Stomach (tissue), 9 donors: ENCODE measurements around the gene SOCS1. TPM values are rescaled to one million over a fixed set of nuclear protein-coding genes. Genes with fewer than 3 reads are reported as not detected.

Experiments
- DNase-seq, 2 donors: peaks; one replicate each; pipeline versions ENCODE4 v3.0.0 to v3.0.0-alpha.2; 2013 to 2019
- H3K27ac ChIP-seq, 5 donors: fragments of 200-600 bp in 4 of 5; sonication (generic) in 4 of 5; one replicate each; pipeline ENCODE4 v1.5.1; 2013 to 2019; ENCODE audit warnings: mild to moderate bottlenecking in 1 of 5, moderate library complexity in 1 of 5
- H3K27me3 ChIP-seq, 3 donors: fragments of 200-600 bp; sonication (generic); one replicate each; pipeline ENCODE4 v1.5.1; 2017 to 2019; ENCODE audit warnings: mixed run types in 1 of 3
- H3K36me3 ChIP-seq, 4 donors: fragments of 200-600 bp; sonication (generic); 1 replicate in 3 of 4; 2 replicates in 1 of 4; pipeline ENCODE4 v1.5.1; 2016 to 2019
- H3K4me1 ChIP-seq, 4 donors: fragments of 200-600 bp; sonication (generic); one replicate each; pipeline ENCODE4 v1.5.1; 2016 to 2019
- H3K4me3 ChIP-seq, 4 donors: fragments of 200-600 bp; sonication (generic) in 3 of 4; one replicate each; pipeline ENCODE4 v1.5.1; 2016 to 2019; ENCODE audit warnings: mild to moderate bottlenecking in 1 of 4
- H3K9me3 ChIP-seq, 4 donors: fragments of 200-600 bp; sonication (generic); one replicate each; pipeline ENCODE4 v1.5.1; 2016 to 2019
- EP300 ChIP-seq: sonication (generic); formaldehyde crosslinking; IDR thresholded peaks from one replicate; pipeline ENCODE4 v1.6.1; 2017; ENCODE audit warnings: antibody characterized with exemption
- POLR2A ChIP-seq, 4 donors: fragments of 450-650 bp; IDR thresholded peaks; one replicate each; pipeline ENCODE4 v1.6.1; 2016; ENCODE audit warnings: antibody characterized with exemption in 4 of 4, control low read depth in 2 of 4, mild to moderate bottlenecking in 1 of 4, moderate library complexity in 1 of 4
- POLR2AphosphoS5 ChIP-seq, 3 donors: sonication (generic); formaldehyde crosslinking; IDR thresholded peaks; one replicate each; pipeline ENCODE4 v1.6.1; 2016; ENCODE audit warnings: antibody characterized with exemption in 3 of 3
- WGBS, 5 donors: extraction: QIAGEN DNeasy Blood & Tissue Kit in 3 of 5; methylation state at CpG; one replicate each; pipeline versions ENCODE4 v1.1.5 to v1.1.7; 2013 to 2018; 5-methylcytosine and 5-hydroxymethylcytosine counted together
- intact Hi-C: fragments of 100-400 bp; cut with DNase I; formaldehyde crosslinking; loops from one replicate; pipeline ENCODE4 v1.15.1; 2023; ENCODE audit warnings: low total_unique reads
- polyA plus RNA-seq, 3 donors: library from polyadenylated mRNA; stranded (reverse); fragments of 200-250 nt; gene quantifications; one replicate each; pipeline ENCODE4 v1.2.3, GENCODE V29; 2013
- total RNA-seq, 5 donors: library from RNA; depleted of rRNA; stranded (reverse); fragments of >200 nt; gene quantifications; one replicate each; pipeline versions ENCODE4 v1.1.0 to v1.2.3, GENCODE V29; 2014 to 2016
- TF ChIP-seq, protein P1 (sequence below), 7 experiments: fragments of 450-650 bp in 4 of 7; fragments of 200-600 bp in 3 of 7; sonication (generic) in 3 of 7; IDR thresholded peaks; one replicate each; pipeline ENCODE4 v1.5.1; 2016 to 2019; ENCODE audit warnings: antibody characterized with exemption in 7 of 7, control low read depth in 2 of 7, mild to moderate bottlenecking in 1 of 7
- donor health status: healthy with polysubstance abuse.
- donor health status: Bipolar disorder and iron deficiency.
- donor health status: healthy.

Gene SOCS1
- total and polyA plus RNA-seq, 8 donors = 4.2 to 45.5 (median 11.5) TPM

DNA sequence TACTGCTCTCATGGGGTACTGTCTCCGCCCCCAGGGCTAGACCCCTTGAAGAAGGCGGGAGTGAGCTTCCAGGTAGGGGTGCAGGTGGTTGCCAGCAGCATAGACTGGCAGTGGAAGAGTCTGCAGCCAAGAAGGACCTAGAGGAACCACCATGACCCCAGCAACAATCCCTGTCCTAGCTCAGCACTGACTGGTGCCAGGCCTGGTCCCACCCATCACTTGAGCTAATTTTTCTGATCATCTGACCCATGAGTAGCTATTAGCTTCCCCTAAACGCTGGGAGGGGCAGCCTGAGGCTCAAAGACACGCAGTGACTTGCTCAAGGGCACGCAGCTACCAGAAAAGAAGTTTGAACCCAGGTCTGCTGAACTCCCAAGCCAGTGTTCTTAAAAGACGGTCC lies 16.5 kb upstream of the SOCS1 start:
- no peaks in the 10 kb centered on the region for H3K27me3 ChIP-seq
- no peak for DNase-seq
- H3K4me1 ChIP-seq = no peaks in the 10 kb centered on the region
- TF ChIP-seq, protein P1, sequence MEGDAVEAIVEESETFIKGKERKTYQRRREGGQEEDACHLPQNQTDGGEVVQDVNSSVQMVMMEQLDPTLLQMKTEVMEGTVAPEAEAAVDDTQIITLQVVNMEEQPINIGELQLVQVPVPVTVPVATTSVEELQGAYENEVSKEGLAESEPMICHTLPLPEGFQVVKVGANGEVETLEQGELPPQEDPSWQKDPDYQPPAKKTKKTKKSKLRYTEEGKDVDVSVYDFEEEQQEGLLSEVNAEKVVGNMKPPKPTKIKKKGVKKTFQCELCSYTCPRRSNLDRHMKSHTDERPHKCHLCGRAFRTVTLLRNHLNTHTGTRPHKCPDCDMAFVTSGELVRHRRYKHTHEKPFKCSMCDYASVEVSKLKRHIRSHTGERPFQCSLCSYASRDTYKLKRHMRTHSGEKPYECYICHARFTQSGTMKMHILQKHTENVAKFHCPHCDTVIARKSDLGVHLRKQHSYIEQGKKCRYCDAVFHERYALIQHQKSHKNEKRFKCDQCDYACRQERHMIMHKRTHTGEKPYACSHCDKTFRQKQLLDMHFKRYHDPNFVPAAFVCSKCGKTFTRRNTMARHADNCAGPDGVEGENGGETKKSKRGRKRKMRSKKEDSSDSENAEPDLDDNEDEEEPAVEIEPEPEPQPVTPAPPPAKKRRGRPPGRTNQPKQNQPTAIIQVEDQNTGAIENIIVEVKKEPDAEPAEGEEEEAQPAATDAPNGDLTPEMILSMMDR (IDR thresholded peaks at IDR 0.05) = no peak
- no peak for TF ChIP-seq POLR2AphosphoS5 (IDR thresholded peaks at IDR 0.05)
- no peaks in the 10 kb centered on the region for H3K36me3 ChIP-seq
- H3K4me3 ChIP-seq = no peak overlapping the region
- intact Hi-C loops = no loop called here
- H3K27ac ChIP-seq = no peak overlapping the region
- no peaks in the 10 kb centered on the region for H3K9me3 ChIP-seq
- WGBS, 5 donors = 84 to 100% (median 88%) methylated on average over 2 to 6 of the region's 6 CpGs

DNA sequence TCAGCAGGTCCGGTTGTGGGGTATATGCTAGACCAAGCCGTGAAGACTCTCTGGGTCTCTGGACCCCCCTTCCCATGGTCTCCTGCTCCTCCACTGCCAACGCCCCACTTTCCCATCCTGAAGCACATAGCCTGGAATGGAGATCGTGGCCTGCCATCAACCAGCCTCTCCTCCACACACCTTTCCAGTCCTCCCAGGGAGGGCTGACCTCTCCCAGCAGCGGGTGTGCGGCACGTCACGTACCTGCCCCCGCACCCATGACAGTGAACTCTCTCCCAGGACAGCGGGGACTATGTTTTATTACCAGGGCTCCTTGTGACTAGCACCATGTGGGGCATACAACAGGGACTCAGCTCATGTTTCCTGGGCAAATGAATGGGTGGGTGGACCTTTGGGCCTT lies 15.6 kb upstream of the SOCS1 start:
- no peaks in the 10 kb centered on the region for H3K9me3 ChIP-seq
- no peaks in the 10 kb centered on the region for H3K4me1 ChIP-seq
- no peak for TF ChIP-seq POLR2A (IDR thresholded peaks at IDR 0.05)
- TF ChIP-seq, protein P1 (IDR thresholded peaks at IDR 0.05) = no peak
- no peak for TF ChIP-seq EP300
- no peak for TF ChIP-seq POLR2AphosphoS5 (IDR thresholded peaks at IDR 0.05)
- H3K4me3 ChIP-seq = no peak overlapping the region
- 95 to 100% (median 96%) methylated on average over 2 to 10 of the region's 10 CpGs for WGBS, 5 donors
- no peaks in the 10 kb centered on the region for H3K36me3 ChIP-seq
- H3K27ac ChIP-seq = no peak overlapping the region
- no peaks in the 10 kb centered on the region for H3K27me3 ChIP-seq
- intact Hi-C loops = no loop called here
- no peak for DNase-seq

DNA sequence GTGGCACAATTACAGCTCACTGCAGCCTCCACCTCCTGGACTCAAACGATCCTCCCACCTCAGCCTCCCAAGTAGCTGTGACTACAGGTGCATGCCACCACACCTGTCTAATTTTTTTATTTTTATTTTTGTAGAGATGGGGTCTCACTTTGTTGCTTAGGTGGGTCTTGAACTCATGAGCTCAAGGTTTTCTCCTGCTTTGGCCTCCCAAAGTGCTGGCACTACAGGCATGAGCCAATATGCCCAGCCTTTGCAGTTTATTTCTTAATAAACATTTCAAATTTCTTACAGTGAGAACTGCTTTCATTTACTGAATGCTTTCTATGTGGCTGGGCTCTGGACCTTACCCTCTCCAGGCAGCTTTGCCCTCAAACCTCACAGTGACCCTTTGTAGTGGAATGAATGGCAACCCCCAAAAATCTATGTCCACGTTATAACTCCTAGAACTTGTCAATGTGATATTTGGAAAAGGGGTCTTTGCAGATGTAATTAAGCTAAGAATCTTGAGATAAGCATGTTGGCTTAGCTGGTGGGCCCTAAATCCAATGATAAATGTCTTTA lies 14.7 kb upstream of the SOCS1 start:
- Histone ChIP-seq H3K36me3 (no peaks in the 10 kb centered on the region), H3K9me3 (no peaks in the 10 kb centered on the region), H3K27ac (no peak overlapping the region), H3K4me1 (no peaks in the 10 kb centered on the region), H3K4me3 (no peak overlapping the region), H3K27me3 (no peaks in the 10 kb centered on the region)
- intact Hi-C loops = no loop called here
- DNase-seq = no peak
- 85 to 95% (median 93%) methylated on average over 2 of the region's 2 CpGs for WGBS, 5 donors
- TF ChIP-seq POLR2AphosphoS5 (IDR thresholded peaks at IDR 0.05) (no peak), POLR2A (IDR thresholded peaks at IDR 0.05) (no peak)
- TF ChIP-seq, protein P1 (IDR thresholded peaks at IDR 0.05) = no peak

DNA sequence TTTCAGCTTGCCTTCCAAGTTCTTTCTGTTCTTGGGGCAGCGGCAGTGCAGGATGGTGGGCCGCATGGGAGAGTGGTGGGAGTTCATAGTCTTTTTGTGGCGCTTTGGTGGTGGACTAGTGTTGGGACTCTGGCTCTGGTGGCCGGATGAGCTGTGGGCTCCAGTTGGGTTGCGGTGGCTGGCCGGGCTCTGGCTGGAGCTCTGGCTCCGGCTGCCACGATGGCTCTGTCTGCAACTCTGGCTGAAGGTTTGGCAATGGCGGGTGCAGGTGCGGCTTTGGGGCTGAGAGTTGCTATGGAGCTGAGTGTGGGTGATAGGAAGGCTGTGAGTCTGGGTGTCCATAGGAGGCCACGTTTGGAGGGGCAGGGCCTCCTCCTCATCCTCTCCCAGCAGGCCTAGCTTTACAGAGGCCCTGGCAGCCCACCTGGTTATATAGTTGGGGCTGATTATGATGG lies 12.9 kb upstream of the SOCS1 start, which contains the start of gene TNP2:
Gene TNP2 (minus strand): TSS at position 405 of the 455 bp plus-strand sequence. CDS start 63 bp downstream, at position 342.
- H3K4me3 ChIP-seq = no peak within 1 kb of the TSS
- no peak within 1 kb of the TSS for H3K27ac ChIP-seq
- peaks cover 6 to 14% (median 10%) of the 10 kb centered on the region in 4 donors for H3K4me1 ChIP-seq
- intact Hi-C loops = no loop called here
- no peaks in the 10 kb centered on the region for H3K9me3 ChIP-seq
- no peaks in the 10 kb centered on the region for H3K36me3 ChIP-seq
- no peaks in the 10 kb centered on the region for H3K27me3 ChIP-seq
- WGBS, 5 donors = 94 to 100% (median 97%) methylated on average over 11 of the region's 11 CpGs
- DNase-seq = no peak
- TF ChIP-seq POLR2AphosphoS5 (IDR thresholded peaks at IDR 0.05) (no peak), POLR2A (IDR thresholded peaks at IDR 0.05) (no peak), EP300 (no peak)
- TF ChIP-seq, protein P1 (IDR thresholded peaks at IDR 0.05) = no peak
